Neuron (in vitro differentiated cells): ENCODE data around the gene DPF1.
"Not testable (repeated sequence)": the region's sequence is repeated elsewhere in the genome, so short reads cannot be mapped to it uniquely, and the experiment has no call there.

Experiments used
- H2AFZ ChIP-seq: one replicate; pipeline ENCODE4 v1.6.1; 2013; ENCODE audit warnings: low read depth, mild to moderate bottlenecking, inconsistent platforms, low read length, moderate library complexity
- H3K27me3 ChIP-seq: one replicate; pipeline ENCODE4 v1.6.1; 2013; ENCODE audit warnings: low read length; ENCODE audit not compliant: insufficient read depth
- H3K36me3 ChIP-seq: one replicate; pipeline ENCODE4 v1.6.1; 2013; ENCODE audit warnings: low read length; ENCODE audit not compliant: insufficient read depth
- H3K4me1 ChIP-seq: one replicate; pipeline ENCODE4 v1.6.1; 2013; ENCODE audit warnings: low read length; ENCODE audit not compliant: insufficient read depth
- H3K4me3 ChIP-seq: 2 replicates; pipeline ENCODE4 v1.5.1; 2013; ENCODE audit warnings: mild to moderate bottlenecking, low read length, moderate library complexity
- H3K9me3 ChIP-seq: one replicate; pipeline ENCODE4 v1.6.1; 2013; ENCODE audit warnings: low read length

The DPF1 gene

DNA sequence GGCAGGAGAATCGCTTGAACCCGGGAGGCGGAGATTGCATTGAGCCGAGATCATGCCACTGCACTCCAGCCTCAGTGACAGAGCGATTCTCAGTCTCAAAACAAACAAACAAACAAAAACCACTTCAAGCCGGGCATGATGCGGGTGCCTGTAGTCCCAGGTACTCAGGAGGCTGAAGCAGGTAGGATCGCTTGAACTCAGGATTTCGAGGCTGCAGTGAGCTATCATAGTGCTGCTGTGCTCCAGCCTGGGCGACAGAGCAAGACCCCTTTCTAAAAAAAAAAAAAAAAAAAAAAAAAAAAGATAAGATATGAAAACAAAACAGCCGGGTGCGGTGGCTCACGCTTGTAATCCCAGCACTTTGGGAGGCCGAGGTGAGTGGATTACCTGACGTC lies 19.3 kb upstream of the DPF1 start:
- Histone ChIP-seq H3K27me3 (no peaks in the 10 kb centered on the region), H3K4me3 (no peak overlapping the region)

DNA sequence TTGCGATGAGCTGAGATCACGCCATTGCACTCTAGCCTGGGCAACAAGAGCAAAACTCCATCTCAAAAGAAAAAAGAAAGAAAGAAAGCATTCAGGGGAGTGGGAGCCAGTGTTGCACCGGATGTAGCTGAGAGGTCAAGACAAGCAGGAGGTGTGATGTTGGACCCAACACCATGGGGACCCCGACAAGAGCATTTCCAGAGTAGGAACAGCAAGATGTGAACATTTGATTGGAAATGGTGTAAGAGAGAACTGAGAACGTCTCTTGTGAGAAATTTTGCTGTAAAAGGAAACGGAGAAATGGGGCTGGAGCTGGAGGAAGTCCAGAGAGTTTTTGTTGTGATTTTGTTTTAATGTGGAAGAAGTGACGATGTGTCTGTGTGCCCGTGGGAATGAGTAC lies 15.8 kb upstream of the DPF1 start:
- H3K9me3 ChIP-seq, result no peaks in the 10 kb centered on the region
- H3K27me3 ChIP-seq, result no peaks in the 10 kb centered on the region

More for the DNA sequence above, 19.3 kb upstream of the DPF1 start:
- no peaks in the 10 kb centered on the region for H3K9me3 ChIP-seq
- no peaks in the 10 kb centered on the region for H3K36me3 ChIP-seq
- no peaks in the 10 kb centered on the region for H3K4me1 ChIP-seq
- H2AFZ ChIP-seq, result no peak overlapping the region

DNA sequence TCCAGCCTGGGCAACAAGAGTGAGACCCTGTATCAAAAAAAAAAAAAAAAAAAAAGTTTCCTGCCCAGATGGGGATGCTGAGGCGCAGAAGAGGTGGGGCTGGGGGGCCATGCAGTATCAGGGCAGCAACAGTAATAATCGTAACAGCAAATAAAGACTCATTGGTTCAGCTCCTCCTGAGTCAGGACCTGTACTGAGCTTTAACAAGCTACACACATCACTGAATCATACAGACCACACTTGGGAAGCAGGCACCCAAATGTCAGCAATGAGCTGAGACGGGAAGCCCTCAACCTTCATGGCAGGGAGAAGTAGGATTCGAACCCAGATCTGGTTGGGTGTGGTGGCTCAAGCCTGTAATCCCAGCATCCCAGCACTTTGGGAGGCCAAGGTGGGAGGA lies 10.6 kb upstream of the DPF1 start:
- H3K4me1 ChIP-seq, result peaks cover 3% of the 10 kb centered on the region
- H3K27me3 ChIP-seq, result no peaks in the 10 kb centered on the region
- no peak overlapping the region for H3K4me3 ChIP-seq
- H3K36me3 ChIP-seq, result no peaks in the 10 kb centered on the region
- no peaks in the 10 kb centered on the region for H3K9me3 ChIP-seq
- H2AFZ ChIP-seq, result no peak overlapping the region

More for the DNA sequence above, 15.8 kb upstream of the DPF1 start:
- Histone ChIP-seq H3K4me3 (no peak overlapping the region), H3K4me1 (no peaks in the 10 kb centered on the region), H3K36me3 (no peaks in the 10 kb centered on the region), H2AFZ (no peak overlapping the region)

DNA sequence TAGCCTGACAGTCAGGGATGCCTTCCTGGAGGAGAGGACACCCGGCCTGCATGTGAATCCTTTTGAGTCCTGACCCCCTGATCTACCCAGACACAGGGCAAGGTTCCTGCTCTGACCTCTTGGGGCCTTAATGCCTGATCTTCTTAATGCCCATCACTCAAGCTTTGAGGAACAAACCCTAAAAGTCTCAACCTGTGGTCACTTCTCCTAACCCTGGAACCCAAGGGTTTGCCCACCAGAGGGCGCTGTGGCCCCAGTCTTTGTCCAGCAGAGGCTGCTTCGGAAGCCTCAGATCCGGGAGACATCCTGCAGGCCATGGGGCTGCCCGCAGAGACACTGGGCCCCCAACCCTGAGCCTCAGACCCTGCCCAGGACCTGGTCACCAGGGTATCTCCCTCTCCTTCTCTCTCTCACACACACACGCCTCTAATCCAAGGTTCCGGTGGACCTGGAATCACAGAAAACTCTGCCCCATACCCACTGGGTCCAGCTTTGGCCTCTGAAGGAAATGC lies 9.8 kb upstream of the DPF1 start:
- Histone ChIP-seq H3K36me3 (no peaks in the 10 kb centered on the region), H2AFZ (no peak overlapping the region), H3K27me3 (no peaks in the 10 kb centered on the region), H3K4me3 (no peak overlapping the region), H3K4me1 (peaks cover 3% of the 10 kb centered on the region), H3K9me3 (no peaks in the 10 kb centered on the region)

DNA sequence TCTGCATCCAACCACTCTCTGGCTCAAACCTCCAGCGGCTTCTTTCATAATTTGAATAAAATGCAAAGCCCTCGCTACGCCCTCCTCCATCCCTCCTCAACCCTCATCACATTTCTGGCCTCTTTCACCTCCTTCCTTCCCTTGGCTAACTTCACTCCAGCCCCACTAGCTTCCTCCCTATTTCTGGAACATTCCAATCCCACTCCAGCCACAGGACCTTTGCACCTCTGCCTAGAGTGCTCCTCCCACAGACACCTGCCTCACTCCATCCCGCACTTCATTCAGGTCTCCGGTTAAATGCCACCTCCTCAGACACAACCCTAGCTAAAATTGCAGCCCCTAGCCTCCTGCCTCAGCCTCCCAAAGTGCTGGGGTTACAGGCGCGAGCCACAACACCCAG lies 7.9 kb upstream of the DPF1 start:
- H3K36me3 ChIP-seq, result no peaks in the 10 kb centered on the region
- H3K4me1 ChIP-seq, result peaks cover 14% of the 10 kb centered on the region
- no peaks in the 10 kb centered on the region for H3K9me3 ChIP-seq
- H3K27me3 ChIP-seq, result no peaks in the 10 kb centered on the region
- H3K4me3 ChIP-seq, result no peak overlapping the region
- no peak overlapping the region for H2AFZ ChIP-seq

DNA sequence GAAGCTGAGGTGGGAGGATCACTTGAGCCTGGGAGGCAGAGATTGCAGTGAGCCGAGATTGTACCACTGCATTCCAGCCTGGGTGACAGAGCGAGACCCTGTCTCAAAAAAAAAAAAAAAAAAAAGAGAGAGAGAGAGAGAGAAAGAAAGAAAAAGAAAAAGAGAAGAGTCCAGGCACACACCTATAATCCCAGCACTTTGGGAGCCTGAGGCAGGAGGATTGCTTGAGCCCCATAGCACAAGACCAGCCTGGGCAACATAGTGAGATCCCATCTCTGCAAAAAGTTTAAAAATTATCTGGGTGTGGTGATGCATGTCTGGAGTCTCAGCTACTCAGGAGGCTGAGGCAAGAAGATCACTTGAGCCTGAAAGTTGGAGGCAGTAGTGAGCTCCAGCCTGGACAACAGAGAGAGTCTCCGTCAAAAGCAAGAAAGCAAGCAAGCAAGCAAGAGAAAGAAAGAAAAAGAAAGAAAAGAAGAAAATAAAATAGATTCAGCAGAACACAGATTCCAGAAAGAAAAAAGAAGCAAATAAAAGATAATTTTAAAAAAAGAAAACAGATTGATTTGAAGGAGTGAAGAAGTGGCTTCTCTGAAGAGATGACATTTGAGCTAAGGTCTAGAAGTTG lies 6.6 kb upstream of the DPF1 start:
- H3K4me3 ChIP-seq, H3K27me3 ChIP-seq, H3K36me3 ChIP-seq, H2AFZ ChIP-seq, H3K9me3 ChIP-seq: not testable (repeated sequence)
- H3K4me1 ChIP-seq, result peaks cover 19% of the 10 kb centered on the region

DNA sequence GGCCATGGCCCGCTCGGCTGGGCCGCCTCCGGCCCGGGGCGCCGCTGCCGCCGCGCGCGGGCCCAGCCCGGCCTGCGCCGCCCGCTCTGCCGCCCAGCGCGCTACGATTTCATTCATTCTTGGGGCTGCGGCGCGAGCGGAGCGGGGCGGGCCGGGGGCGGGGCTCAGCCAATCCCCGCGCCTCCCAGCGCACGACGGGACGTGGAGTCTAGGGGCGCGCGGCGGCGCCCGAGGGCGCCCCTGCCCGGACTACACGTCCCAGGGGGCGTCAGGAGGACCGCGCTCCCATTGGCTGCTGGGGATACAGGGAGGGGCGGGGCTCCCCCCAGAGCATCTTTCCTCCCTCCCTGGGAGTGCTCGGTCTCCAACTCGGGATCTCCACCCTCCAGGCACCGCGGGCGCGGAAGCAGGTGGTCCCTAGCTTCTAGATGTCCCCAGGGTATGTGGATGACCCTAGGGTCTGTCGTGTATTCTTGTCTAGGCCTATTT lies 5.6 kb upstream of the DPF1 start:
- Histone ChIP-seq H3K9me3 (no peaks in the 10 kb centered on the region), H3K36me3 (no peaks in the 10 kb centered on the region), H3K27me3 (no peaks in the 10 kb centered on the region), H3K4me3 (peak overlapping the region; percentile 65), H2AFZ (no peak overlapping the region), H3K4me1 (peaks cover 19% of the 10 kb centered on the region)

DNA sequence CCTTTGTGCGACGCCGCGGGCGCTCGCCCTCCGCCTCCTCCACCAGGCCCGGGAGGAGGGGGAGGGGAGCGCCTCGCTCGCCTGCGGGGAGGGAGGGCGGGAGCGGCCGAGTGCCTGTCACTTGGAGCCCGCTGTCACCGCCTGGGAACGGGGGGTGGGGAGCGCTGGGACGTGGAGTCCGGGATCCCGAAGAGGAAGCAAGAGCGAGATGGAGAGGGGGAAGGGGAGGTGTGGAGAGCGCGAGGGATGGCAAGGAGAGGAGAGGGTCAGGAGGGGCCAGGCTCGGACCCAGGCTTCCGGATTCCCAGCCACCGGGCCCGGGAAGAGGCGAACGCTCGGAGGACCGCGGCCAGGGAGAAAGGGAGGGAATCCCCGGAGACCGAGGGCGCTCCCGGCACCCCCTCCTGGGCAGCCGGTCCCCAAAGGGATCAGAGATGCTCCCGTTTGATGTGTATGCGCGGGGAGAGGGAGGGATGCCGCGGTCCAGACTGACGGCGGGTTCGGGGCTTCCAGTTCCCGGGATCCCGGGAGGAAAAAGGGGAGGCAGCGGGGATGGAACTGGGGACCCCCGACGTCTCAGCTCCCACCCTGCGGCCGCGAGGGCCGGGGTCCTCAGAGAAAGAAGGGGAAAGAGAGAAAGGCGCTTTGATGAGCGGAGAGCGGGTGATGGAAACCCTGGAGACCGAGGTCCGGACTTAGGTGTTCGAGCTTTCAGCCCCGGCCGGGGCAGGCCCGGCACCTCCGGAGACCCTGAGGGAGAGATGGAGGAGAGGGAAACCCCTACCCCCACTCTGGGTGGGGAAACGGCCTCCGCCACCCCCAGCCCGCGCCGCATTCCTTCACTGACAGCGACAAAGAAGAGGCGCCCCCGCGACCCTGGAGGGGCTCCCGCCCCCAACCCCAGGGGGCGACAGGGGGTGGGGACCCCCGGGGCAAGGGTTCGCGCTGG lies 4.7 kb upstream of the DPF1 start:
- Histone ChIP-seq H2AFZ (no peak overlapping the region), H3K4me1 (peaks cover 20% of the 10 kb centered on the region), H3K9me3 (no peaks in the 10 kb centered on the region), H3K36me3 (no peaks in the 10 kb centered on the region), H3K4me3 (peak overlapping the region; percentile 65), H3K27me3 (no peaks in the 10 kb centered on the region)

DNA sequence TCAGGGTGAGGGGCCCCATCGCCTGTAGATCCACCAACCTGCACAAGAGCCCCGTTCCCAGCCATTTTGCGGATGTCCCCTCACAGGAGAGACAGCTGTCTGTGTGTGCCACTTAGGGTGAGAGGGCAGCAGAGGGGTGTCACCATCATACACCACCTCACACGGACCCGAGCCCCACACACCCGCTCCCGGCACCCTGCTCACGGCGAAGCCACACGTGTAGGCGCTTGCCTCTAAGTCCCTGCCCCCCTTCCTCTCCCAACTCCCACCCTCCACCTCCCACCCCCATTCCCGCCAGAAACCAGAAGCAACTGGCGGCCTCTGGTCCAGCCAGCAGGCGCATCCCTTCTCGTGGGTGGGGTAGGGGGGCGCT lies 4.0 kb upstream of the DPF1 start:
- Histone ChIP-seq H3K4me1 (peaks cover 27% of the 10 kb centered on the region), H3K4me3 (peak overlapping the region; percentile 56), H3K9me3 (no peaks in the 10 kb centered on the region), H2AFZ (no peak overlapping the region), H3K27me3 (no peaks in the 10 kb centered on the region), H3K36me3 (peaks cover 1% of the 10 kb centered on the region)

DNA sequence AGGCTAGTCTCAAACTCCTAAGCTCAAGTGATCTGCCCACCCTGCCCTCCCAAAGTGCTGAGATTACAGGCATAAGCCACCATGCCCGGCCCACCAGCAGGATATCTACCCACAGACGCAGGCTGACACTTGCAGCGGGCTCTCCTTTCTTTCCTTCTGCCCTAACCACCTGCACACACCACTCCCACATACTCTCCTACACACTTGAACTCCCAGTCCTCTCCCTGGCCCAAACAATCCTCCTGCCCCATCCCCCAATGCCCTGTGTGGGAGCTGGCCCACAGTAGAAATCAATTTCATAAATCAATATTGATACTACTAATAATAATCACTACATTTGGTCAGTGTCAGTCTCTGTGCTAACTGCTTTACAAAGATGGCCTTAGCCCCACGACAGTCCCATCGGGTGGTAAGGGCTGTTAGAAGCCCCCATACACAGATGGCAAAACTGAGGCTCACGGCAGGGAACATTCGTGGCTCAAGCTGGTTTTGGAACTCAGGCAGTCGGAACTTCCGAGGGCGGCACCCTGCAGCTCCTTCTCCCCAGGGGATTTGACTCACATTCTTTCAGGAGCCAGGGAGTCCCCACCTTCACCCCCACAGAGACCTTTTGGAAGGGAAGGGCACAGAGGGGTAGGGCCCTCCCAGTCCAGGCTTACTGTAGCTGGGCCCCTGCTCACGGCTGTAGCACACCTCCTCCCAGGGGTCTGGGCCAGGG lies 3.4 kb upstream of the DPF1 start:
- H3K27me3 ChIP-seq, result no peaks in the 10 kb centered on the region
- no peaks in the 10 kb centered on the region for H3K9me3 ChIP-seq
- H3K4me1 ChIP-seq, result peaks cover 27% of the 10 kb centered on the region
- peaks cover 4% of the 10 kb centered on the region for H3K36me3 ChIP-seq
- peak overlapping the region; percentile 56 for H3K4me3 ChIP-seq
- no peak overlapping the region for H2AFZ ChIP-seq

DNA sequence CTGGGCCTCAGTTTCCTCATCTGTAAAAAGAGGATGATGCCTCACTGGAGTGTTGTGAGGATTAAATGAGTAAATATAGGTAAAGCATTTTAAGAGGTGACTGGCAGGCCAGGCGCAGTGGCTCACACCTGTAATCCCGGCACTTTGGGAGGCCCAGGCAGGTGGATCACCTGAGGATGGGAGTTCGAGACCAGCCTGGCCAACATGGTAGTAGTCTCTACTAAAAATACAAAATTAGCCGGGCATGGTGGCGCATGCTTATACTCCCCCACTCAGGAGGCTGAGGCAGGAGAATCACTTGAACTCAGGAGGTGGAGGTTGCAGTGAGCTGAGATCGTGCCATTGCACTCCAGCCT lies 819 bp upstream of the DPF1 start:
- peaks cover 27% of the 10 kb centered on the region for H3K4me1 ChIP-seq
- H3K4me3 ChIP-seq, H3K27me3 ChIP-seq, H3K9me3 ChIP-seq, H2AFZ ChIP-seq: not testable (repeated sequence)
- H3K36me3 ChIP-seq, result peaks cover 18% of the 10 kb centered on the region

DNA sequence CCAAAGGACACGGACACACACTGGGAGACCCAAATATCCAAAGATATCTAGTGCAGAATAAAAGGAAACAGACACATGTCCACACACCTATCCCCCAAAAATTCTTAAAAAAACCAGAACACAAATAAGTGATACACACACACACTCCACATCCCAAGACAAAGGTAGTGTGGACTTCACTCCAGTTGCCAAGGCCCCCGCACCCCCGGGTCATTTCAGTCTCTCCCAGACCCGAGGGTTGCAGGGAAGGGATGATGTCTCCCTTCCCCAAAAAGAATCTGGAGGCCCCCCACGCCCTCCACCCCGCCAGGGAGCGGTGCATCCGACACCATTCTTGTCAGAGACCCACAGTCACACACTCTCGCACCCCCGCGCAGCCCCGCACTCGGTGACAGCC lies 407 bp downstream of the DPF1 start:
- Histone ChIP-seq H3K36me3 (peaks cover 29% of the 10 kb centered on the region), H3K4me1 (peaks cover 27% of the 10 kb centered on the region), H3K9me3 (no peaks in the 10 kb centered on the region), H3K4me3 (peak overlapping the region; percentile 46), H3K27me3 (no peaks in the 10 kb centered on the region), H2AFZ (no peak overlapping the region)

DNA sequence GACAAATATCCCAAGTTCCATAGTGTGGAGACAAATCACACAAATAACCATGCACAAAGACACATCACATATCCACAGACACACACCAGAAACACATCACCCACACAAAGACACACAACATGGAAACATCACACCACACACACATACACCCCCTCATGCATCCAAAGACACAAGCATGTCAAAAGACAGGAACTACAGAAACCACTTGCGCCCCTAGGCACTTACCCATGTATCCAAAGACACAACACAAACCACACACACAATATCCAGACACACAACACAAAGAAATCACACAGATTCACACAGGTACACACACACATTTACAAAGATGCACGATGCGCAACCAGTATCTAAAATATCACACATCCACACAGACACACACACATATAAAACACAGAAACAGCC lies 901 bp downstream of the DPF1 start:
- Histone ChIP-seq H3K9me3 (no peaks in the 10 kb centered on the region), H2AFZ (no peak overlapping the region), H3K36me3 (peaks cover 34% of the 10 kb centered on the region), H3K4me3 (peak overlapping the region; percentile 46), H3K27me3 (no peaks in the 10 kb centered on the region), H3K4me1 (peaks cover 27% of the 10 kb centered on the region)
